IMR-90 (cell line): ENCODE data around the gene ABCC4.

Source experiments
- BHLHE40 ChIP-seq: fragments of 150-350 bp; IDR thresholded peaks from 2 replicates; pipeline ENCODE4 v1.6.1; 2016; ENCODE audit warnings: mild to moderate bottlenecking, low read depth, low read length
- CEBPB ChIP-seq: IDR thresholded peaks from 2 replicates; pipeline ENCODE4 v1.6.1; 2012; ENCODE audit warnings: low read depth, low read length, improper control_type of control experiment
- CTCF ChIP-seq: conservative IDR thresholded peaks from 2 replicates; pipeline ENCODE4 v1.5.1; 2012; ENCODE audit warnings: mild to moderate bottlenecking, low read depth, low read length, improper control_type of control experiment
- ELK1 ChIP-seq: fragments of 150-350 bp; IDR thresholded peaks from 2 replicates; pipeline ENCODE4 v1.6.1; 2016; ENCODE audit warnings: low read depth, mild to moderate bottlenecking, low read length, moderate library complexity, borderline replicate concordance
- MAFK ChIP-seq: IDR thresholded peaks from 2 replicates; pipeline ENCODE4 v1.6.1; 2012; ENCODE audit warnings: low read depth, low read length, improper control_type of control experiment
- MAZ ChIP-seq: IDR thresholded peaks from 2 replicates; pipeline ENCODE4 v1.6.1; 2012; ENCODE audit warnings: low read depth, mild to moderate bottlenecking, low read length, improper control_type of control experiment, moderate library complexity, borderline replicate concordance
- MXI1 ChIP-seq: IDR thresholded peaks from 2 replicates; pipeline ENCODE4 v1.6.1; 2012; ENCODE audit warnings: low read depth, mild to moderate bottlenecking, low read length, moderate library complexity, borderline replicate concordance
- NFE2L2 ChIP-seq: fragments of 150-350 bp; IDR thresholded peaks from 2 replicates; pipeline ENCODE4 v1.6.1; 2016; ENCODE audit warnings: low read depth, mild to moderate bottlenecking, low read length
- POLR2A ChIP-seq: IDR thresholded peaks from 2 replicates; pipeline ENCODE4 v1.6.1; 2012; ENCODE audit warnings: mild to moderate bottlenecking, low read depth, low read length
- RAD21 ChIP-seq: IDR thresholded peaks from 2 replicates; pipeline ENCODE4 v1.6.1; 2012; ENCODE audit warnings: low read length, improper control_type of control experiment
- RCOR1 ChIP-seq: IDR thresholded peaks from 2 replicates; pipeline ENCODE4 v1.6.1; 2012; ENCODE audit warnings: mild to moderate bottlenecking, low read length, improper control_type of control experiment; ENCODE audit not compliant: insufficient replicate concordance
- RFX5 ChIP-seq: IDR thresholded peaks from 2 replicates; pipeline ENCODE4 v1.8.0; 2012; ENCODE audit warnings: low read depth, mild to moderate bottlenecking, low read length, moderate library complexity
- SMC3 ChIP-seq: fragments of 150-350 bp; IDR thresholded peaks from 2 replicates; pipeline ENCODE4 v1.6.1; 2016; ENCODE audit warnings: low read depth, mild to moderate bottlenecking, antibody characterized with exemption, low read length, moderate library complexity
- USF2 ChIP-seq: fragments of 150-350 bp; IDR thresholded peaks from 2 replicates; pipeline ENCODE4 v1.6.1; 2017; ENCODE audit warnings: mild to moderate bottlenecking, antibody characterized with exemption, low read length, low read depth

DNA sequence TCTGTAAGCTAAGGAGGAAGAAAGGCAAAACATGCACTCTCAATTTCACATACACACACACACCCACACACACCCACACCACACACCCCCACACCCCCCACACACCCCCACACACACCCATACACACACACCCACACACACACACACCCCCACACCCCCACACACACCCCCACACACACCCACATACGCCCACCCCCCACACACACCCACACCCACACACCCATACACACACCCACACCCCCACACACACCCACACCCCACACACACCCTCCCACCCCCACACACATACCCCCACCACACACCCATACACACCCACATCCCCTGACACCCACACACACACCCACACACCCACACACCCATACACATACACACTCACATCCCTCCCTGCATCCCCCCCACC, 276.1 kb downstream of the ABCC4 start:
- TF ChIP-seq CTCF (no peak), POLR2A (no peak), RAD21 (no peak), RFX5 (no peak), USF2 (no peak), SMC3 (no peak), RCOR1 (no peak), NFE2L2 (no peak), MAFK (no peak), MAZ (no peak), CEBPB (no peak), BHLHE40 (no peak), ELK1 (no peak), MXI1 (no peak)
